ENCODE results near the gene ADAMTS3.

Gene ADAMTS3

DNA sequence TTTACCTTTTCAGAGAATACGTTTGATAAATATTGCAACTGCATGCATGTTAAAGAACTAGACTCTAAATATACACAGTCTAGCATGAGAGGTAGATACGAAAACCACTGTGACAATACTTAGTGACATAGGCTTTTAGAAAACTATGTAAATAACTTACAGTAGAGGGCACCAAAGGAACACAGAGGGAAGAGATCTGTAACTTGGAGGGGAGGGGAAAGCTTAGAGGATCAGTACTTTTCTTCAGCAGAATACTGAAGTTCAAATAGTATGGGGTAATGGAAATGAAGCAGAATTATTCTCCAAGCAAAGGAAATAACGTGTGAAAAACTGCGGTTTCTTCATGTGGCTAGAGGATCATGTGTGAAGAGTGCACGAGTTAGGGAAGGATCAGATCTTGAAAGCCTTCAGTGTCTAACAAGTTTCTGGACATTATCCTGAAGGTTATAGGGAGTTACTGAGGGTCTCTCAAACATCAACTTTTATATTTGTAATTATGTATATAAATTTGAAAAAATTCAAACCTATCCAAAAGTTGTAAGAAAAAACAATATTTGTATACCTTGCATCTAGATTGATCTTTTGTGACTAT lies 273.0 kb downstream of the ADAMTS3 start:
- DNase-seq (ENCODE audit: low spot score): peak; percentile 71

GRCh38 chr4:72290737-72291136 lies 278.3 kb downstream of the ADAMTS3 start:
- no peak for DNase-seq (ENCODE audit: low spot score)

DNA sequence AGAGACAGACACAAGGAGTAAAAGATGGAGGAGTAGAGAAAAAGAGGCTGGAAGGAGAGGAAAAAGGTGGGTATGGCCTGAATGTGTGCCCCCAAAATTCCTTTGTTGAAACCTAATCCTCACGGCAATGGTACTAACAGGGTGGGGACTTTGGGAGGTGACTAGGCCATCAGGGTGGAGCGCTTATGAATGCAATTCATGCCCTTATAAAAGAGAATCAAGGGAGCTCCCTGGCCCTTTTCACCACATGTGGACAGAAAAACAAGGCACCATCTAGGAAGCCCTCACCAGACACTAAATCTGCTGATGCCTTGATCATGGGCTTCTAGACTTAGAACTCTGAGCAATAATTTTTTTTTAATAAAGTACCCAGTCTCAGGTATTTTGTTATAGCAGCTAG lies 282.1 kb downstream of the ADAMTS3 start:
- no peak for DNase-seq (ENCODE audit: low spot score)

GRCh38 chr4:72286185-72286584 lies 282.8 kb downstream of the ADAMTS3 start:
- DNase-seq (ENCODE audit: low spot score): peak; percentile 19

DNA sequence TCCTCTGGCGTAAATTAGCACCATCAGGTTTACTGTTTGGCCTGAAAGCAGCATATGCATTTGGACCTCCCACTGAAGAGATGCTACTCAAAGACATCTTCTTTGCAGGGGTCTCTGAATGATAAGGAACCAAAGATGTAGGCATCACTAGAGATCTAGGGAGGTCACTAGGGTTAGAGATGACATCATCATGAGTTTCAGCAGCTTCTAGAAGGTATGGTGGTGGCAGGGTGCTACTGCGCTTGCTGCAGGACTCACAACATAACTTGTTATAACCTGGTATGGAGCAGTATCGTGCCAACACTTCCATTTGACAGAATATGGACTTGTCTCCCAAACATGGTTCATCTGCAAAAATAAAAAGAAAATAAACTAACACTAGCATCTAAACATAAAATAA lies 285.7 kb downstream of the ADAMTS3 start:
- no peak for DNase-seq (ENCODE audit: low spot score)

GRCh38 chr4:72280252-72280651 lies 288.8 kb downstream of the ADAMTS3 start:
- no peak for DNase-seq (ENCODE audit: low spot score)

DNA sequence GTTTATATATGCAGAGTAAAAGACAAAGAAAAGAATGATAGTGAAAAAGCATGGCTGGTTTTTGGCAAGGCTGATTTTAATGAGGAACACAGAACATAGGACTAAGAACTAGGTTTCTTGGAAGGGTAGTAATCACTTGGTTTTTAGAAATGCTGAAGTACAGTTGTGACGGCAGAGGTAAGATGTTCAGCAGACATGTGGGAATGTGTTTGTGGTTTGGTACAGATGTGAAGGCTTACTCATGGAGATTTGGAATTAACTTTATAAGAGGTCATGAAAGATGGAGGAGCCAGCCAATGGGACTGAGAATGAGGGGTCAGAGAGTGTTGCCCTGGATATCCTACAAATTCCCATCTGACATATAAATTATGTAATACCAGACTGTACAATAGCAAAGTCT lies 293.6 kb downstream of the ADAMTS3 start:
- DNase-seq (ENCODE audit: low spot score): no peak

DNA sequence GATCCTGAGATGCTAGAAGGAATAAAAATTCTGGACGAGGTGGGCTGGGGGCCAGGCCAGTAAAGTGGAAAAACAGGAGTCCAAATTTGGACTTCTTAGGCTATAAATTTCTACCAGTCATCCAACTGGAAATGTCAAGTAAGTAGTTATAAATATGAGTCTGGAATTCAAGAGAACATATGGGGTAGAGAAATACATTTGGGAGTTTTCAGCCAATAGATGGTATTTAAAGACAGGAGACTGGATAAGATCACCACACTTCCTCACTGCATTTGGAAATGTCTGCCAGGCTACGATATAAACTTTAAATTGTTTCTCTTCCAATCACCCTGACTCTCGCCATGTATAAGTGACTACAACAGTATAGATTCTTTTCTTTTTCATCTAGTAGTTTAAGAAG lies 294.8 kb downstream of the ADAMTS3 start:
- DNase-seq (ENCODE audit: low spot score): no peak

GRCh38 chr4:72255269-72255668 lies 313.8 kb downstream of the ADAMTS3 start:
- no peak for DNase-seq (ENCODE audit: low spot score)

- no peak for DNase-seq (ENCODE audit: low spot score)
Observed at GRCh38 chr4:72243641-72244040, 325.4 kb downstream of the ADAMTS3 start.

- DNase-seq (ENCODE audit: low spot score): no peak
Observed at GRCh38 chr4:72239487-72240116, 329.4 kb downstream of the ADAMTS3 start.

All from pons (tissue), 1 donor.